ENCODE measurements around the gene BANF2. TPM values are rescaled to one million over a fixed set of nuclear protein-coding genes. Genes with fewer than 3 reads are reported as not detected.

BANF2 gene
- total RNA-seq, 1 experiment from 2014 or later = not detected

GRCh38 chr20:17726902-17727301, 27.1 kb downstream of the BANF2 start:
- Histone ChIP-seq H3K9ac (ENCODE audit: low read length) (no peak overlapping the region), H2AFZ (ENCODE audit: low read length) (no peak overlapping the region), H3K9me3 (ENCODE audit: low read length) (no peaks in the 10 kb centered on the region), H3K4me3 (ENCODE audit: low read length) (no peak overlapping the region), H3K9me2 (replicated peaks; ENCODE audit: low read length) (no peaks in the 10 kb centered on the region), H3K4me1 (ENCODE audit: insufficient read depth, low read length) (no peaks in the 10 kb centered on the region), H4K20me1 (ENCODE audit: low read length) (no peaks in the 10 kb centered on the region), H3K36me3 (ENCODE audit: low read depth, low read length) (no peaks in the 10 kb centered on the region), H3K79me2 (ENCODE audit: low read length) (no peaks in the 10 kb centered on the region), H3K4me2 (ENCODE audit: low read length) (no peak overlapping the region), H3K27ac (ENCODE audit: low read length) (no peak overlapping the region), H3K27me3 (ENCODE audit: low read length) (no peaks in the 10 kb centered on the region), H3F3A (ENCODE audit: low read length, unreplicated experiment) (no peaks in the 10 kb centered on the region)
- intact Hi-C loops (cut with micrococcal nuclease) = no loop called here
- ChIA-PET POLR2A (ENCODE audit: unreplicated experiment) (no interaction called here), CTCF (no interaction called here)
- BruUV-seq (replicated peaks) = no TSS peak
- ATAC-seq (no peak), DNase-seq (no peak)
- TF ChIP-seq EZH2phosphoT487 (IDR thresholded peaks at IDR 0.05; ENCODE audit: borderline replicate concordance, low read length) (no peak), EZH2 (IDR thresholded peaks at IDR 0.05; ENCODE audit: low read length, unreplicated experiment) (no peak), CTCF (conservative IDR thresholded peaks at IDR 0.05; ENCODE audit: low read depth, low read length) (no peak)

- Histone ChIP-seq H3K36me3 (ENCODE audit: low read depth, low read length) (no peaks in the 10 kb centered on the region), H3K27ac (ENCODE audit: low read length) (no peak overlapping the region), H3K9me2 (replicated peaks; ENCODE audit: low read length) (no peaks in the 10 kb centered on the region), H3K4me2 (ENCODE audit: low read length) (no peak overlapping the region), H3K9ac (ENCODE audit: low read length) (no peak overlapping the region), H3K9me3 (ENCODE audit: low read length) (no peaks in the 10 kb centered on the region), H4K20me1 (ENCODE audit: low read length) (no peaks in the 10 kb centered on the region), H3K79me2 (ENCODE audit: low read length) (no peaks in the 10 kb centered on the region), H3K27me3 (ENCODE audit: low read length) (no peaks in the 10 kb centered on the region), H2AFZ (ENCODE audit: low read length) (no peak overlapping the region), H3F3A (ENCODE audit: low read length, unreplicated experiment) (no peaks in the 10 kb centered on the region), H3K4me3 (ENCODE audit: low read length) (no peak overlapping the region), H3K4me1 (ENCODE audit: insufficient read depth, low read length) (no peaks in the 10 kb centered on the region)
- no peak for DNase-seq
- BruUV-seq (replicated peaks) = no TSS peak
- ATAC-seq = no peak
- ChIA-PET POLR2A (ENCODE audit: unreplicated experiment) (no interaction called here), CTCF (no interaction called here)
- intact Hi-C loops (cut with micrococcal nuclease) = no loop called here
- no peak for TF ChIP-seq CTCF (conservative IDR thresholded peaks at IDR 0.05; ENCODE audit: low read depth, low read length)
- no peak for TF ChIP-seq EZH2 (IDR thresholded peaks at IDR 0.05; ENCODE audit: low read length, unreplicated experiment)
- no peak for TF ChIP-seq EZH2phosphoT487 (IDR thresholded peaks at IDR 0.05; ENCODE audit: borderline replicate concordance, low read length)
Observed at GRCh38 chr20:17727351-17727750, 27.6 kb downstream of the BANF2 start.

- Histone ChIP-seq H3K4me3 (ENCODE audit: low read length) (no peak overlapping the region), H3K9me3 (ENCODE audit: low read length) (no peaks in the 10 kb centered on the region), H3K4me1 (ENCODE audit: insufficient read depth, low read length) (no peaks in the 10 kb centered on the region), H2AFZ (ENCODE audit: low read length) (no peak overlapping the region), H3K79me2 (ENCODE audit: low read length) (no peaks in the 10 kb centered on the region), H3K9ac (ENCODE audit: low read length) (no peak overlapping the region), H4K20me1 (ENCODE audit: low read length) (no peaks in the 10 kb centered on the region), H3K27me3 (ENCODE audit: low read length) (no peaks in the 10 kb centered on the region), H3K4me2 (ENCODE audit: low read length) (no peak overlapping the region), H3K27ac (ENCODE audit: low read length) (no peak overlapping the region), H3K36me3 (ENCODE audit: low read depth, low read length) (no peaks in the 10 kb centered on the region), H3K9me2 (replicated peaks; ENCODE audit: low read length) (no peaks in the 10 kb centered on the region), H3F3A (ENCODE audit: low read length, unreplicated experiment) (no peaks in the 10 kb centered on the region)
- intact Hi-C loops (cut with micrococcal nuclease) = no loop called here
- CTCF ChIA-PET = no interaction called here
- no peak for TF ChIP-seq CTCF (conservative IDR thresholded peaks at IDR 0.05; ENCODE audit: low read depth, low read length)
- POLR2A ChIA-PET (ENCODE audit: unreplicated experiment) = no interaction called here
- no peak for DNase-seq
- ATAC-seq = no peak
- BruUV-seq (replicated peaks) = no TSS peak
Observed at GRCh38 chr20:17728074-17728473, 28.3 kb downstream of the BANF2 start.

All from PC-3 (cell line).